WTC11 (cell line): Measurements from ENCODE around the gene CHST11. TPM values are rescaled to one million over a fixed set of nuclear protein-coding genes. Genes with fewer than 3 reads are reported as not detected.

ENCODE experiments used
- ATAC-seq: fragments of 200-7000 bp; cut with Tn5 transposase; 2 replicates; pipeline ENCODE4 v1.10.0; 2021; ENCODE audit warnings: mild to moderate bottlenecking, moderate library complexity
- CTCF ChIA-PET: fragments of 300-600 bp; sonication (Branson Sonifier 250); formaldehyde crosslinking; loops from one replicate; lab custom pipeline; 2021; ENCODE audit warnings: antibody characterized with exemption; lab: Charles Lee
- POLR2A ChIA-PET: fragments of 350-600 bp; sonication (Branson Sonifier 250); formaldehyde crosslinking; loops from one replicate; lab custom pipeline; 2021; ENCODE audit warnings: antibody characterized with exemption; lab: Charles Lee
- DNase-seq: peaks from one replicate; pipeline ENCODE4 v3.0.0; 2021; ENCODE audit warnings: low spot score
- H3K27ac Mint-ChIP-seq: 2 replicates; pipeline ENCODE4 v1.8.0; 2021; ENCODE audit warnings: mixed read lengths
- H3K27me3 Mint-ChIP-seq: 2 replicates; pipeline ENCODE4 v1.8.0; 2021; ENCODE audit warnings: low read depth, mild to moderate bottlenecking, moderate library complexity, mixed read lengths
- H3K36me3 Mint-ChIP-seq: 2 replicates; pipeline ENCODE4 v1.8.0; 2021; ENCODE audit warnings: mixed read lengths
- H3K4me1 Mint-ChIP-seq: 2 replicates; pipeline ENCODE4 v1.8.0; 2022; ENCODE audit warnings: mixed read lengths
- H3K4me3 Mint-ChIP-seq: 2 replicates; pipeline ENCODE4 v1.8.0; 2021; ENCODE audit warnings: mild to moderate bottlenecking, moderate library complexity, mixed read lengths
- H3K9me3 Mint-ChIP-seq: 2 replicates; pipeline ENCODE4 v1.8.0; 2021; ENCODE audit warnings: mixed read lengths
- CBFB ChIP-seq: sonication (generic); formaldehyde crosslinking; IDR thresholded peaks from 2 replicates; pipeline ENCODE4 v1.8.1; 2022; ENCODE audit warnings: mild to moderate bottlenecking, low read depth, missing genetic modification reagents
- ELF4 ChIP-seq: sonication (generic); formaldehyde crosslinking; IDR thresholded peaks from 2 replicates; pipeline ENCODE4 v1.8.1; 2022; ENCODE audit warnings: low read depth, mild to moderate bottlenecking, moderate library complexity, missing genetic modification reagents
- ESRRA ChIP-seq: sonication (generic); formaldehyde crosslinking; IDR thresholded peaks from 2 replicates; pipeline ENCODE4 v1.8.1; 2022; ENCODE audit warnings: mild to moderate bottlenecking, missing genetic modification reagents, borderline replicate concordance
- FOXK1 ChIP-seq: sonication (generic); formaldehyde crosslinking; IDR thresholded peaks from 2 replicates; pipeline ENCODE4 v1.8.0; 2022; ENCODE audit warnings: mild to moderate bottlenecking, moderate library complexity, missing genetic modification reagents
- KAT7 ChIP-seq: sonication (generic); formaldehyde crosslinking; IDR thresholded peaks from 2 replicates; pipeline ENCODE4 v1.8.1; 2023; ENCODE audit warnings: missing genetic modification reagents, mild to moderate bottlenecking, borderline replicate concordance
- MYBL2 ChIP-seq: sonication (generic); formaldehyde crosslinking; IDR thresholded peaks from 2 replicates; pipeline ENCODE4 v1.8.1; 2023; ENCODE audit warnings: mild to moderate bottlenecking, moderate library complexity, missing genetic modification reagents
- NFYB ChIP-seq: sonication (generic); formaldehyde crosslinking; conservative IDR thresholded peaks from 2 replicates; pipeline ENCODE4 v1.8.0; 2022; ENCODE audit warnings: low read depth, missing genetic modification reagents
- NR3C1 ChIP-seq: sonication (generic); formaldehyde crosslinking; conservative IDR thresholded peaks from 2 replicates; pipeline ENCODE4 v1.8.1; 2023; ENCODE audit warnings: low read depth, mild to moderate bottlenecking, missing genetic modification reagents
- RORB ChIP-seq: fragments of 250-450 bp; sonication (Bioruptor Pico); IDR thresholded peaks from 2 replicates; pipeline ENCODE4 v1.9.0; 2021; ENCODE audit warnings: mild to moderate bottlenecking
- TCF7 ChIP-seq: sonication (generic); formaldehyde crosslinking; IDR thresholded peaks from 2 replicates; pipeline ENCODE4 v1.8.0; 2022; ENCODE audit warnings: mild to moderate bottlenecking, low read depth, missing genetic modification reagents, moderate library complexity
- ZNF232 ChIP-seq: sonication (generic); formaldehyde crosslinking; IDR thresholded peaks from 2 replicates; pipeline ENCODE4 v1.8.0; 2022; ENCODE audit warnings: mild to moderate bottlenecking, missing genetic modification reagents
- total RNA-seq: library from RNA; stranded (reverse); gene quantifications from 3 replicates; pipeline ENCODE4 v1.2.3, GENCODE V29; 2021
- TF ChIP-seq, protein P1 (sequence below): sonication (generic); formaldehyde crosslinking; IDR thresholded peaks from 2 replicates; pipeline ENCODE4 v1.8.0; 2023; ENCODE audit warnings: missing genetic modification reagents
- TF ChIP-seq, protein P2 (sequence below): fragments of 250-450 bp; sonication (Bioruptor Pico); IDR thresholded peaks from 2 replicates; pipeline ENCODE4 v1.9.0; 2021; ENCODE audit warnings: moderate library complexity, mild to moderate bottlenecking, inconsistent platforms, borderline replicate concordance
- TF ChIP-seq, protein P3 (sequence below): sonication (generic); formaldehyde crosslinking; conservative IDR thresholded peaks from 2 replicates; pipeline ENCODE4 v1.8.1; 2023; ENCODE audit warnings: mild to moderate bottlenecking, low read depth, missing genetic modification reagents, moderate library complexity
- TF ChIP-seq, protein P4 (sequence below): sonication (generic); formaldehyde crosslinking; IDR thresholded peaks from 2 replicates; pipeline ENCODE4 v1.8.1; 2022; ENCODE audit warnings: missing genetic modification reagents, borderline replicate concordance
- TF ChIP-seq, protein P5 (sequence below): fragments of 250-450 bp; sonication (Bioruptor Pico); IDR thresholded peaks from 2 replicates; pipeline ENCODE4 v2.1.2; 2022; ENCODE audit warnings: mild to moderate bottlenecking, moderate library complexity
- TF ChIP-seq, protein P6 (sequence below): sonication (generic); formaldehyde crosslinking; conservative IDR thresholded peaks from 2 replicates; pipeline ENCODE4 v1.8.1; 2022; ENCODE audit warnings: mild to moderate bottlenecking, missing genetic modification reagents
- TF ChIP-seq, protein P7 (sequence below): sonication (generic); formaldehyde crosslinking; IDR thresholded peaks from 2 replicates; pipeline ENCODE4 v1.8.0; 2022; ENCODE audit warnings: mild to moderate bottlenecking, missing genetic modification reagents

CHST11 gene
- total RNA-seq, 1 experiment from 2014 or later, result 24.2 TPM

DNA sequence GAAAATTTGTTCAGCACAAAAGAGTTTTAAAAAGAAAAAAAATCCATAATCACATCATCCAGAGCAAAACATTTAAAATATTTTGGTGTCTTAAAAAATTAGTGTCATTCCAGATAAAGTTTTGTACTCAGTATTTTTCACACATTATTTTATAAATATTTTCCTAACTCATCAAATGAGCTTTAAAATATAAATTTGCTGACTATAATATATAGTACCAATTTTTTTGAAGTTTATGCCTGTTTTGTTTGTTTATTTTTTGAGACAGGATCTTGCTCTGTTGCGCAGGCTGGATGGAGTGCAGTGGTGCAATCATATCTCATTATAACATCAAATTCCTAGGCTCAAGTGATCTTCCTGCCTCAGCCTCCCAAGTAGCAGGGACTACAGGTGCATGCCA, 337.2 kb downstream of the CHST11 start:
- Mint-ChIP-seq H3K27me3 (peaks cover 5% of the 10 kb centered on the region), H3K27ac (no peak overlapping the region), H3K9me3 (no peaks in the 10 kb centered on the region), H3K4me1 (peaks cover 19% of the 10 kb centered on the region), H3K36me3 (no peaks in the 10 kb centered on the region), H3K4me3 (no peak overlapping the region)
- ChIA-PET CTCF (interaction anchor here (1.0 kb wide), 1 partner anchor 9 kb away, joined by 3 read pairs; no protein-coding TSS in a partner anchor), POLR2A (no interaction called here)
- DNase-seq, result no peak
- no peak for TF ChIP-seq KAT7 (CRISPR knock-in tag)
- no peak for TF ChIP-seq TCF7 (CRISPR knock-in tag)
- TF ChIP-seq, protein P1, sequence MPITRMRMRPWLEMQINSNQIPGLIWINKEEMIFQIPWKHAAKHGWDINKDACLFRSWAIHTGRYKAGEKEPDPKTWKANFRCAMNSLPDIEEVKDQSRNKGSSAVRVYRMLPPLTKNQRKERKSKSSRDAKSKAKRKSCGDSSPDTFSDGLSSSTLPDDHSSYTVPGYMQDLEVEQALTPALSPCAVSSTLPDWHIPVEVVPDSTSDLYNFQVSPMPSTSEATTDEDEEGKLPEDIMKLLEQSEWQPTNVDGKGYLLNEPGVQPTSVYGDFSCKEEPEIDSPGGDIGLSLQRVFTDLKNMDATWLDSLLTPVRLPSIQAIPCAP, result no peak
- TF ChIP-seq NFYB, result no peak
- TF ChIP-seq CBFB (CRISPR knock-in tag), result no peak
- ATAC-seq, result no peak

DNA sequence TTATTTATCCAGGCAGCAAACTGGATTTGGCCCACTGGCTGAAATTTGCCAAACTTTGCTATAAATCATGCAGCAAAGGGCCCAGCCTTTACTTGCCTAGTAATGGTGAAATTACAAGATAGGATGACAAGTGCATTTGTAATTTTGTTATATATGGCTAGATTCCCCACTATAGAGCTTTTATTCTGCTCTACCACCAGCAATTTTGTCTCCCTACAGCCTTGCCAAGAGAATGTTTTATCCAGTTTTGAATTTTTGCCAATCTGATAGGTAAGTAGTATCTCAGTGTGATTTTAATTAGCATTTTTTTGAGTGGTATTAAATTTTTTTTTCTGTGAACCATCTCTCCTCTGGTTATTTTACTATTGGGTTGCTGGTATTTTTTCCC, 339.7 kb downstream of the CHST11 start:
- ChIA-PET POLR2A (no interaction called here), CTCF (no interaction called here)
- Mint-ChIP-seq H3K36me3 (no peaks in the 10 kb centered on the region), H3K4me1 (peaks cover 6% of the 10 kb centered on the region; the same call in 1 of the 2 replicates), H3K27me3 (peaks cover 2% of the 10 kb centered on the region), H3K27ac (no peak overlapping the region), H3K9me3 (no peaks in the 10 kb centered on the region), H3K4me3 (no peak overlapping the region)
- TF ChIP-seq, protein P2, sequence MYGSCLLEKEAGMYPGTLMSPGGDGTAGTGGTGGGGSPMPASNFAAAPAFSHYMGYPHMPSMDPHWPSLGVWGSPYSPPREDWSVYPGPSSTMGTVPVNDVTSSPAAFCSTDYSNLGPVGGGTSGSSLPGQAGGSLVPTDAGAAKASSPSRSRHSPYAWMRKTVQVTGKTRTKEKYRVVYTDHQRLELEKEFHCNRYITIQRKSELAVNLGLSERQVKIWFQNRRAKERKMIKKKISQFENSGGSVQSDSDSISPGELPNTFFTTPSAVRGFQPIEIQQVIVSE (CRISPR knock-in tag), result no peak
- TF ChIP-seq ESRRA (CRISPR knock-in tag) (no peak), MYBL2 (no peak), NR3C1 (CRISPR knock-in tag) (no peak), RORB (CRISPR knock-in tag) (no peak), ZNF232 (CRISPR knock-in tag) (no peak), ELF4 (CRISPR knock-in tag) (no peak), FOXK1 (no peak)
- TF ChIP-seq, protein P3, sequence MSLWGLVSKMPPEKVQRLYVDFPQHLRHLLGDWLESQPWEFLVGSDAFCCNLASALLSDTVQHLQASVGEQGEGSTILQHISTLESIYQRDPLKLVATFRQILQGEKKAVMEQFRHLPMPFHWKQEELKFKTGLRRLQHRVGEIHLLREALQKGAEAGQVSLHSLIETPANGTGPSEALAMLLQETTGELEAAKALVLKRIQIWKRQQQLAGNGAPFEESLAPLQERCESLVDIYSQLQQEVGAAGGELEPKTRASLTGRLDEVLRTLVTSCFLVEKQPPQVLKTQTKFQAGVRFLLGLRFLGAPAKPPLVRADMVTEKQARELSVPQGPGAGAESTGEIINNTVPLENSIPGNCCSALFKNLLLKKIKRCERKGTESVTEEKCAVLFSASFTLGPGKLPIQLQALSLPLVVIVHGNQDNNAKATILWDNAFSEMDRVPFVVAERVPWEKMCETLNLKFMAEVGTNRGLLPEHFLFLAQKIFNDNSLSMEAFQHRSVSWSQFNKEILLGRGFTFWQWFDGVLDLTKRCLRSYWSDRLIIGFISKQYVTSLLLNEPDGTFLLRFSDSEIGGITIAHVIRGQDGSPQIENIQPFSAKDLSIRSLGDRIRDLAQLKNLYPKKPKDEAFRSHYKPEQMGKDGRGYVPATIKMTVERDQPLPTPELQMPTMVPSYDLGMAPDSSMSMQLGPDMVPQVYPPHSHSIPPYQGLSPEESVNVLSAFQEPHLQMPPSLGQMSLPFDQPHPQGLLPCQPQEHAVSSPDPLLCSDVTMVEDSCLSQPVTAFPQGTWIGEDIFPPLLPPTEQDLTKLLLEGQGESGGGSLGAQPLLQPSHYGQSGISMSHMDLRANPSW (CRISPR knock-in tag), result no peak
- TF ChIP-seq, protein P4, sequence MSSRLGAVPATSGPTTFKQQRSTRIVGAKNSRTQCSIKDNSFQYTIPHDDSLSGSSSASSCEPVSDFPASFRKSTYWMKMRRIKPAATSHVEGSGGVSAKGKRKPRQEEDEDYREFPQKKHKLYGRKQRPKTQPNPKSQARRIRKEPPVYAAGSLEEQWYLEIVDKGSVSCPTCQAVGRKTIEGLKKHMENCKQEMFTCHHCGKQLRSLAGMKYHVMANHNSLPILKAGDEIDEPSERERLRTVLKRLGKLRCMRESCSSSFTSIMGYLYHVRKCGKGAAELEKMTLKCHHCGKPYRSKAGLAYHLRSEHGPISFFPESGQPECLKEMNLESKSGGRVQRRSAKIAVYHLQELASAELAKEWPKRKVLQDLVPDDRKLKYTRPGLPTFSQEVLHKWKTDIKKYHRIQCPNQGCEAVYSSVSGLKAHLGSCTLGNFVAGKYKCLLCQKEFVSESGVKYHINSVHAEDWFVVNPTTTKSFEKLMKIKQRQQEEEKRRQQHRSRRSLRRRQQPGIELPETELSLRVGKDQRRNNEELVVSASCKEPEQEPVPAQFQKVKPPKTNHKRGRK, result no peak
- TF ChIP-seq, protein P5, sequence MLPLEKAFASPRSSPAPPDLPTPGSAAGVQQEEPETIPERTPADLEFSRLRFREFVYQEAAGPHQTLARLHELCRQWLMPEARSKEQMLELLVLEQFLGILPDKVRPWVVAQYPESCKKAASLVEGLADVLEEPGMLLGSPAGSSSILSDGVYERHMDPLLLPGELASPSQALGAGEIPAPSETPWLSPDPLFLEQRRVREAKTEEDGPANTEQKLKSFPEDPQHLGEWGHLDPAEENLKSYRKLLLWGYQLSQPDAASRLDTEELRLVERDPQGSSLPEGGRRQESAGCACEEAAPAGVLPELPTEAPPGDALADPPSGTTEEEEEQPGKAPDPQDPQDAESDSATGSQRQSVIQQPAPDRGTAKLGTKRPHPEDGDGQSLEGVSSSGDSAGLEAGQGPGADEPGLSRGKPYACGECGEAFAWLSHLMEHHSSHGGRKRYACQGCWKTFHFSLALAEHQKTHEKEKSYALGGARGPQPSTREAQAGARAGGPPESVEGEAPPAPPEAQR (CRISPR knock-in tag), result no peak
- TF ChIP-seq, protein P6, sequence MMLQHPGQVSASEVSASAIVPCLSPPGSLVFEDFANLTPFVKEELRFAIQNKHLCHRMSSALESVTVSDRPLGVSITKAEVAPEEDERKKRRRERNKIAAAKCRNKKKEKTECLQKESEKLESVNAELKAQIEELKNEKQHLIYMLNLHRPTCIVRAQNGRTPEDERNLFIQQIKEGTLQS (CRISPR knock-in tag), result no peak
- TF ChIP-seq, protein P7, sequence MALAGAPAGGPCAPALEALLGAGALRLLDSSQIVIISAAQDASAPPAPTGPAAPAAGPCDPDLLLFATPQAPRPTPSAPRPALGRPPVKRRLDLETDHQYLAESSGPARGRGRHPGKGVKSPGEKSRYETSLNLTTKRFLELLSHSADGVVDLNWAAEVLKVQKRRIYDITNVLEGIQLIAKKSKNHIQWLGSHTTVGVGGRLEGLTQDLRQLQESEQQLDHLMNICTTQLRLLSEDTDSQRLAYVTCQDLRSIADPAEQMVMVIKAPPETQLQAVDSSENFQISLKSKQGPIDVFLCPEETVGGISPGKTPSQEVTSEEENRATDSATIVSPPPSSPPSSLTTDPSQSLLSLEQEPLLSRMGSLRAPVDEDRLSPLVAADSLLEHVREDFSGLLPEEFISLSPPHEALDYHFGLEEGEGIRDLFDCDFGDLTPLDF (CRISPR knock-in tag), result no peak
- ATAC-seq, result no peak
- DNase-seq, result no peak
